Suppressor macrophage treated with lipopolysaccharide for 1 hour (primary cell): ENCODE results near the gene TSTD1.

ENCODE experiments used
- DNase-seq, 3 donors: peaks; one replicate each; pipeline ENCODE4 v3.0.0-alpha.2; 2020 to 2022

Gene TSTD1, protein sequence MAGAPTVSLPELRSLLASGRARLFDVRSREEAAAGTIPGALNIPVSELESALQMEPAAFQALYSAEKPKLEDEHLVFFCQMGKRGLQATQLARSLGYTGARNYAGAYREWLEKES

DNA sequence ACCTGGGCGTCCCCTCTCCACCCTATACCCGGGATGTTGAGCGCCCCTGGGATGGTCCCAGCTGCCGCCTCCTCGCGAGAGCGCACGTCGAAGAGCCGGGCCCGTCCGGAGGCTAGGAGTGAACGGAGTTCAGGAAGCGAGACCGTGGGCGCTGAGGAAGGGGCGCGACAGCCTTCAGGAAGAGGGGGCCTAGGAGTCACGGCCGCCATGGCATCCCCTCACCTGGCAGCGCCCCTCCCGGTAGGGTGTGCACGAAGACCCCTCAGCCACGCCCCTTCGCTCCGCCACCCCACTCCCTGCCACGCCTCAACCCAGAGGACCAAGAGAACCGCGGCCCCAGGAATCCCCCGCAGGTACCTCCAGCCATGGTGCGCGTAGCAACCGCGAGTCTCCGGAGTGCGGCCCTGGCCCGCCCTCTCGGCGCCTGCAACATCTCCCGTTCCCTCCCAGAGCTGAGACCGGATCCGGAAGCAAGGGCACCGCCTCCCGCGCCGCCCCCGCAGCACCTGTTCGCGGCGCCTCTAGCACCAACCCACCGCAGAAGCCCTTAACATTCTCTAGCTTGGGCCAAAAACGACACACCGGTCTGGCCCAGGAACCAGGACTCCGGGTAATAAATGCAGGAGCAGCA, at the start of gene TSTD1:
TSTD1 (minus strand) TSS at position 442 of the 631 bp plus-strand sequence; CDS start at position 367, 75 bp downstream.
- DNase-seq: peak; percentile 37 to 76 (median 52)

DNA sequence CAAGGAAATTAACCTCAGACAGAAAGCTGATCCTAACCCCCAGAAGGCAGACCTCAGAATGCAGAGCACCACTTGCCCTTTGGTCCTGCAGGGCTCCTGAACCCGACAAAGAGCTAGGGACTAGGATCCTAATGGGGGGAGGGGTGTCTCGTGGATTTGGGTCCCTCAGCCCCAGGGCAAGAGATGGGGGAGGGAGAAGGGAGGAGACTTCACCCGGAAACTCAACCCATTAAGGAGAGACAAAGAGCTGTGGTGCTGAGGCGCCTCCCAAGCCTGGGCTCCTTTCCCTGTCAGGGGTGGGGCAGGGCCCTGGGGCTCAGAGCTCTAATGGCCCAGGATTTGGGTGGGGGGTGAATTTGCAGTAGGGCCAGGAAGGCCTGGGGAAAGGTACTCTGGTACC, 47.7 kb upstream of the TSTD1 start:
- DNase-seq: no peak

DNA sequence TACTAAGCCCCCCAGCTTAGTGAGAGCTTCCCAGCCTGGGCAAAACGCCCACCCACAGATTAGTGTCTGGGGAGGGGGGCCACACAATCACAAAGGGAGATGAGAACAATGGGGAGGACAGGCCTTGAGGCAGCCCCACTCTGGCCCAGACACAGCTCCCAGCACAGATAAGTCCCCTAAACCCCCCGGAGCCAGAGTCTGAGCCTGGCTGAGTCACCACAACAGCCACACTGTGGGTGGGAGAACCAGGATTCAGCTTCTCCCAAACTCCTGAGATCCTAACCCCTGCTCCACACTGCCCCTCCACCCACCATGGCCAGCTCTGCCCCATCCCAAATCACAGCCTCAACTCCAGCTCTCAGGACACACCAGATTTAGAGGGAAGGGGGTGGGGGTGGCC, 46.4 kb upstream of the TSTD1 start:
- DNase-seq: peak in 1 of 3 donors; percentile 34

DNA sequence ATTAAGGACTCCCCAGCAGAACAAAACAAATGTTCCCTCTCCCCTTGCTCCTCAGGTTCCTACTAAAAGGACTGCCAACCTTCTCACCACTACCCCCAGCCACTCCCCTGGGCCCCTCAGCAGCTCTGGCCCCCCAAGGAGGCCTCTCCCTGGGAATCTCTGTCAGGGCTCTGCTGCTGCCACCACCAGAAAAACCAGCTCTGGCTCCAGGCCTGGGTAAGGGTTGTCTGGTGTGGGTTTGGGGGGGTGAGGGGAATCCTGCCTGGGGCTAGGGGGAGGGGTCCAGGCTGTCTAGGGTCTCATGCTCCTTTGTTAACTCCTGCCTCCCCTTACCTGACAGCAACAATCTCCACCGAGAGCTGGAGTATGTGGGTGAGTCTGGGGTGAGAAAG, 45.8 kb upstream of the TSTD1 start:
- DNase-seq: no peak

DNA sequence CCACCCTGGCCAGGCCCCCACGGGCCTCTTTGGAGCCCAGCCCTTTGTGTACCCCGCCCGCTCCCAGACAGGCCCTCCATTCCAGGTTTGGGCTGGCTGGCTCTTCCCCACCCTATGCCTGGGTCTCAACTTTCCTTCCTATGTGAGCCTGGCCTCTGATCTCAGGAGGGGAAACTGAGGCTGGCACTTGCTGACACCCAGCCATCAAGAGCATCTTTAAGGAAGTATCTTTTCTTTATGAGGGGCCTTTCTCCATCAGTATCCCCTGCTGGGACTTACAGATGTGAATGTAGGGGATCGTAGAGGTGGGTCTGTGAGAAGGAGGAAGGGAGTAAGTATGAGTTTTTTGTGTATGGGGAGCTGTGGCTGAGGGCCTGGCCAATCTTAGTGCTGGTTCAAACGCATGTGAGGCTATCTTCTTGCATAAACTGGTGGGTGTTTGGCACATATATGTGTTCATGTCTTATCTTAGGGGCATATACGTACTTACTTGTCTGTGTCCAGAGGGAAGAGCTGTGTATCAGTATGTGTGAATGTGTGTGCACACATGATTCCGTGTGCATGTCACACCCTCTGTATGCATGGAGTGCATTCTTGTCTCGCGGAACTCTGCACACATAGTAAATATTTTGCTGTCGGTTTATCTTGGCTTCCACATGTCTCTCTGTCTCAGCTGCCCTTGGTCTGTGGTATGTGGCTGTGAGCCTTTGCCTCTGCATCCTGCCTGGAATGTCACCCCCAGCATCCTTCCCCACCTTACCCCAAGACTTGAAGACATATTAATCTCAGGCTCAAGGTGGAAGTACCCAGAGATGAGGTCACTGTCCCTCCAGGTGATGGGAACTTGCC, 45.2 kb upstream of the TSTD1 start:
- DNase-seq: no peak

DNA sequence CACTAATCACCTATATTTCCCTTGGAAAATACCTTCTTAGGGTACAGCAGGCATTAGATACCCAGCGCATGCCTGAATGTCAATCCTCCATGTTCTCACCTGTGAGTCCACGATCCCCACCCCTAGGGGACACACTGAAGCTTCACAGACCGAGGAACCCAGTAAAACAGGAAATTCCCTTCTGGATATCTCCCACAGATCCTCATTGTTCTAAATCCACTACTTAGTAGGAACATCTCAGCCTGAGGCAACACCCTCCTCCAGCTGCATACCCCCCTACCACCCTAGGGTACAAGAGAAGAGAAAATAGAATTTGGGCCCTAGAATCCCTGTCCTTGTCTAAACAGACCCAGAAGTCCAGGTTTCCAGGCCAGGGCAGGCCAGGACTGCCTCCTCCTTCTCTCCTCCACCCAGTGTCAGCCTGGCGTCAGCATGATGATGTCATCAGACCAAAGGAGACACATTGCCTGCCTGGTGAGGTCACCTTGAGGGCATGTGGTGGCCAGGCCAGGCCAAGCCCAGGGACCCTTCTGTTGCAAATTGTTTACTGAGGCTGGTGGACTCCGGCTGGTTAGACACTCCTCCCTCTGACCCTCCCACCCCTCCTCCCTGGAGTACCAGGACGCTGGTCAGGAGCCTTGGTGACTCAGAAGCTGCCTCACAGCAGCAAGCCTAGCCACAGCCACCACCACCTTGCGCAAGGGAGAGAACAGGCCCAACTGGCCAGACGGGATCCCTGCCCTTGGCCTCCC, 44.4 kb upstream of the TSTD1 start:
- peak; percentile 95 to 96 (median 96) for DNase-seq

DNA sequence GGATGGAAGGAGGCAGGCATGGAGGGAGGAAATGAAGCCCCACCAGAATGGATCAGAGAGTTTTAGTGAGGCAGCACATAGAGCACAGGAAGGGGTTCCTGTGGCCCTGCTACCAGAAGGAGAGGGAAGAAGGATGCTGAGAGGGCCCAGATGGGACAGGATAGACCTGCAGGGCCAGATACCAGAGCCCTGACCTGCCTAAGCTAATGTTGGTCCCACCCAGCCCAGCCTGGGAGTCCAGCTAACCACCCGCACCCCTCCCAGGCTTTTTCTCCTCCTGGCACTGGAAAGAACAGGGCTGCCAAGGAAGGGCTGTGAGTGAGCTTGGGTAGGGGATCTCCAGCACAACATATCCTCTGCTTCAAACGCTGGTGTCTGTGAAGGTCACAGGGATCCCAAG, 43.7 kb upstream of the TSTD1 start:
- DNase-seq: no peak

DNA sequence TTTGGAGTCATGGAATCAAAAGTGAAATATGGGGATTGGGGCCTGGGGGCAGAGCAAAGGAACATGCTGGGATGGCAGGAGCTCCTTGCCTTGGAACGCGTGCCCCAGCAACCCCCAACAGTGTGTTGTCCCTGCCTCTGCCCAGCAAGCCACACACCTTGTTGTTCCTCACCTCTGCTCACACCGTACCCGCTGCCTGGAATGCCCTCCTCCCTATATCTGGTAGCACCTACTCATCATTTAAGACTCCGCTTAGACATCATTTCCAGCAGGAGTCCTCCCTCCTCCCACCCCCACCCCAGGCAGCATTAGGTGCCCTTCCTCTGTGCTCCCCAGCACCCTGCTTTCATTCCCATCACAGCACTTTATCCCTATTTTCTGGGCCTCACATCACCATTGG, 42.8 kb upstream of the TSTD1 start:
- no peak for DNase-seq

DNA sequence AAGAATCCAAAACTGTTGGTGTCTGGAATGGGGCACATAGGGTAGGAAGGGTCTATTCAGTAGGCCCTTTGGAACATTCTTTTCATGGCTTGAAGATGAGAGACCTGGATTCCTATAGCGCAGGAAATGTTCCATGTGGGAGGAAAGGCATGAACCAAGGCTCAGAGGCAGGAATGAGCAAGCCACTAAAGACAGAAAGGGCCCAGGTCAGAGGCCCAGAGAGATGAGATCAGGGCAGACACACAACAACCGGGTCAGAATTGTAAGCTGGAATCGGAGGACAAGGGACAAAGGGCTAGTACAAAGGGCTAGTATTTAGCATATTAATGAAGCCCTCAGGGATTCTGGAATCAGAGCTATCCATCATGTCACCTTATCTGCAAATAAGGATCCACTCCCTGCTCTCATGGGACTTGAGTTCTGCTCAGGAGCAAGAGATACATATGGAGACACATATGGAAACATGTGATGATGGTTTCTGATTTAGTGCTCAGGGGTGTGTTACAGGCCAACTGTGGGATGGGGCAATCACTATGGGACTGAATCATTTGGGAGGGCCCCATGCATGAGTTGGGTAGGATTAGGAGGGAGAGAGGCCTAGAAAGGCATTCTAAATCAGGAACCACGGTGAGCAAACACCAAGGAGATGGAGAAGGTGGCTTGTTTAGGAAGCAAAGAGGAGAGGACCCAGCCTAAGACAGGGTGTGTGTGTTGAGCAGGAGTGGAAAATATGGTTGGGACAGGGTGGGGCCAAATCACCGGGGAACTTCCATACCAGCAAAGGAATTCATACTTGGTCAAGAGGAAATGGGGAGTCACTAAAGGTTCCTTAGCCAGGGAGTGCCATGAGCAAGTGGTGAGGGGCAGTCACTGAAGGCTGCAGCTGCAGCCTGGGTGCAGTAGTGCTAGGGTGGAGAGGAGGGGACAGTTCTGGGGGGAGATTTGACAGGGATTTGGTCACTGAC, 42.0 kb upstream of the TSTD1 start:
- peak; percentile 40 to 57 (median 54) for DNase-seq

DNA sequence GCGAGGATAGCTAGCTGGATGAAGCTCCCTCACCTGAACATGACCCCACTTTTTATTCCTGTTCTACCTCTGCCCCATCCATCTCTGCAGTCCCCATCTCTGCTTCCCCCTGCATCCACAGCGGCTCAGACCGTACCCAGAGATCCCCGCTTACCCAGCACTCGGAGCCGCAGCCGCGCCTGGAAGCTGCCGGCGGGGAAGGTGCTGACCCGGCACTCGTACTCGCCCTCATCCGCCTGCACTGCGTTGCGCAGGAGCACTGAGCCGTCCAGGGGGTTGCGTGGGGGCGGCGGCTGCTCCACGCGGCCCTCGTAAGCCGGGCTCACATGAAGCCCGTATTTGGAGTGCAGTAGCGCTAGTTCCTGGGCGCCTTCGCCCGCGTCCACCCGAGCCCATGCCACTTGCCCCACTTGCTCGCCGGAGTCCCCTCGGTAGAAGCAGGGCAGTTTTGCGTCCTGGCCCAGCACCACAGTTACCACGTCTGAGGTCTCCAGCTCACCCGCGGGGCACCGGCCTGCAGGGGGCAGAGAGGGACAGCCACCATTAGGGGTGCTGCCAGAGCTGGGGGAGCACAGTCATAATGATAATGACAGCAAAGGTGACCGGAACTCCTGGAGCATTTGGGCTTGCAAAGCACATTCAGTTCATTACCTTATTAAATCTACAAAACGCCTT, 40.8 kb upstream of the TSTD1 start:
- DNase-seq: no peak

DNA sequence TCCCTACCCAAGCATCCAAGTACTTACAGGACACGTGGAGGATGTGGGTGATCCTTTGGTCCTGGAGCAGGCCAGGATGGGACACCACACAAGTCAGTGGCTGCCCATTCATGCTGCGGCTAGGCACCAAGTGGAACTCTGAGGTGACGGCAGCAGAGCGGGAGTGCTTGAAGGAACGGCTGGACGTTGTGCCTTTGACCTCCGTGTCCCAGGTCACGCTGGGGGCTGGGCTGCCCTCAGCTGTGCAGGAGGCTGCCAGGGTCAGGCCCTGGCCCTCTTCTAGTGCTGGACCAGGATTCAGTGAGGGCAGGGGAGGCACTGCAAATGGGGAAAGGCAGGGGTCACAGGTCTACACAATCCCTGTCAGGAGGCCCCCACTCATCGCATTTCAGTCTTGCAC, 38.7 kb upstream of the TSTD1 start:
- DNase-seq: no peak

DNA sequence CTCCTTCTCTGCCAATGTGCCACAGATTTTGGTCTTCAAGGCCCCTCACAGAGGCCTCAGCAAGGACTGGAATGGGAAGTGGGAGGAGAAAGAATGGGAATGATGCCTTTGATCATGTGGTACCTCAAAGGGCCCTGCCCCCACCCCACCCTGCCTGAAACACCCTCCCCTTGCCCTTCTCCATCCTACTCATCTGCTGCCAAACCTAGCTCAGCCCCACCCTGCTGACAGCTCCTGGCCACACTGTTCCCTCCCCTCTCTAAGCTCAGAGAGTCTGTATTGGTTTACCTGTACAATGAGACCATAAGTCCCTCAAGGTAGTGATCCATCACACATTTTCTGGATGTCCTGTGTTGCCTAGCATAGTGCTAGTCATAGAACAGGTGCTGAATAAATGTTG, 37.6 kb upstream of the TSTD1 start:
- DNase-seq: no peak

DNA sequence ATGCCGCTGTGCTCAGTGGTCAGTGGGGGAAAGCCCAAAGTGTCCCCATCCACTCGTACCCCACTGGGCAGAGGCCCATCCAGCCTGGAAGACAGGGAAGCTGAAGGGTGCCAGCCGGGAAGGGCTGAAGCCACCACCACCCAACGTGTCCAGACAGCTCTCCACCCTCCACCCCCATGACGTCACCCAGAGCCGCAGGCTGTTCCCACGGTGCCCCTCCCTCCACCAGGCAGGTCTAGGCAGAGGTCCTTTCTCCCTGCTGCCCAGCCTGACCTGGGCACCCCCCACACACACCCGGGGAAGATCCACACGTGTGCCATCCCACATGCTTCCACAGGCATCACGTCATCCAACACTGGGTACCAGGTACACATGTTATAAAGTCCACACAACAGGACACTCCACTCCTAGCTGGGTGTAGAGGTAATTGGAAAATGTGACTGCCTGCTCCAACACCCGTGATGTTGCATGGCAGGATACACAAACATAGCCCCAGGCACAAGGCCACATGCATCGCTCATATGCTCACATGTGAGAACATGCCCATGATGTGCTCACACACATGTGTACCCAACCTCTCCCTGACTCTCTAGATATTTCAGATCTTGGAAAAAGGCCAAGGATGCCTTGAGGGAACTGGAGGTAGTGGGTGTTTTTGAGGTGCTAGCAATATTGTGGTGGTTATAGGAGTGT, 36.1 kb upstream of the TSTD1 start:
- DNase-seq: no peak

DNA sequence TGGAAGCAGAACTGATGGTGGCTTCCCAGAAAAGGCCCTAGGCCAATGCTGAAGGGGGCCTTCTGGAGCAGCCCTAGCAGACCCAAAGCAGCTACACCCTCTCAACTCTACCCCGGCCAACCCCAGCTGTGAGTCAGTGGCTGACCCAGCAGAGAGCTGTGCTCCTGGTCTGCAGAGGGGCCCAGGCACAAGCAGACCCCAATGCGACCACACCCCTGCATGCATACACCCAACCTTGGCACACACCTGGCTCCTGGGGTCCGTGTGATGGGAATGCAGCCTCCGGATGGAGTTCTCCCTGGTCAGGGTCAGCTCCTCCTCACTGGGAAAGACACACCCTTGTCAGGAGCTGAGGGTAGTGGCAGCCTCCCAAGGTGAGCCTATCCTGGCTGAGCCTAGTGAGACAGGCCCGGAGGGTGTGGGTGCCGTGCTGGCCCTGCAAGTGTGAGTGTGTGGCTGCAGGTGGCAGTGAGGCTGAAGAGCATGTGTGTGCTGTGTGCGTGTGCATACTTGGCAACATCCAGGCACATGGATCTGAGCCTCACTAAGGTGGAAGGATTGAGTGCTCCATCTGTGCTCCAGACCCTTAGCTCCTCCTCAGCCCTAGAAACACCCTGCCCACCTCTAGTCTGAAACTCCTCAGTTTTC, 34.8 kb upstream of the TSTD1 start:
- DNase-seq: no peak

DNA sequence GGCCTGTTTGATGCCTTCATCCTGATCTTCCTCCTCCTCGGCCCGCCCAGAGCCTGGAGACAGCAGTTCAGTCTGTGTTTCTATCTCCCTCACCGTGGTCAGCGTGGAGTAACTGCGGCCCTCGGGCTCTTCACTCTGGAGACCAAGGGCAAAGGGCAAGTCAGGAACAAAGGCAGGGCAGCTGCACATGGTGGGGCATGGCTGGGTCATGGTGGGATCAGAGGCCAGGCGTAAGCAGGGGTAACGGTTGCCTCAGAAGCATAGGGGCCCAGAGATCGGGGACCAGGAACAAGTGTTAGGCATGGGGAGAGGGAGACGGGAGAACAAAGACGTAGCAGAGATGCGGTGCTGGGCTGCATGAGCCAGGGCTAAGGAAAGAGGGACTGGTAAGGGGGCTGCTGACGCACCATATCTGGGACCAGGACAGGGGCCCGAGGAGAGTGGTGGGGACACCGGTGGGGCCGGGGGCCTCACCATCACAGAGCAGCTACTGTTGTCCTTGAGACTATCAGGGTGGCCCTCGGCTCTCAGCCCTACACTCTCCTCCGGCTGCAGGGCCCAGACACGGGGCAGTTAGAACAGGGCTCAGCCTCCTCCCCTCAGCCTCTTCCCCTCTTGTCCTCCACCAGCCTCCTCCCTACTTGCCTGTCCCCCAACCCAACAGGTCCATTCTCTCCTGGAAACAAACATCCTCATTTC, 34.1 kb upstream of the TSTD1 start:
- DNase-seq: no peak

DNA sequence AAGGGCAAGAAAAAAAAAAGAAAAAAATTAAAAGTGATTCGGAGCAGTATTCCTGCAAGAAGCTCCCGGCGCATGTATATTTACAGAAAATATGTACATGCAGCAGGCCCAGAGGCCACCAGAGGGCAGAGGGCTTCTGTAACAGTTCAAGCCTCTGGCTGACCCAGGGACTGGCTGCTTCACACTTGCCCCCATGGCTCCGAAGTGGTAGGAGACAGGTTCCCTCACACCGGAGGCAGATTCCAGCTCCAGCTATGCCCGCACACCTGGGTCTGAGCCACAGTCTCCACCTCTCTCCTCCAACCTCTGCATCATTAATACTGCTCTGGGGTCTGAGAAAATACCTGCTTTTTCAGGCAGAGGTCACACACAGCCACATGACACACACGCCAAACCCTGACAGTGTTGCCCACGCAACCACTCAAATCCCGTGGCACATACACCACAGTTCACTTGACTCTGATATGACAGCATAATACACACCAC, 33.2 kb upstream of the TSTD1 start:
- DNase-seq: peak; percentile 84 to 88 (median 86)

DNA sequence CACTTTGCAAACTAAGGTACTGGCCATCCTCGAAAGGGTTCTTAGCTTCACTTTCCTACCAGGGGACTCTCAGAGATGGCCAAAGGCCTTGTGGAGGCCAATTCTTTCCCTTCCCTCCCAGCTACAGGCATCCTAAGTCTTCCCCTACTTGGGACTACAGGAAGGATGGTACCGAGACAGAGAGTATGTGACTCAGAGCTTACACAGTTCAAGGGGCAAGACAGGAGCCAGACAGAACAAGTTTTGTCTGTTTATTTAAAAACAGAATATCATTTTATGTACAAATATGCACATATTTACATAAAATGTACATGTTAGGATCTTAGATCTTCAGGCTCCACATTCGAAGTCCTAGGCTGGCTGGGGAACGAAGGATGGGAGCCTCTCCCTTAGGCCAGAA, 32.0 kb upstream of the TSTD1 start:
- DNase-seq: no peak

DNA sequence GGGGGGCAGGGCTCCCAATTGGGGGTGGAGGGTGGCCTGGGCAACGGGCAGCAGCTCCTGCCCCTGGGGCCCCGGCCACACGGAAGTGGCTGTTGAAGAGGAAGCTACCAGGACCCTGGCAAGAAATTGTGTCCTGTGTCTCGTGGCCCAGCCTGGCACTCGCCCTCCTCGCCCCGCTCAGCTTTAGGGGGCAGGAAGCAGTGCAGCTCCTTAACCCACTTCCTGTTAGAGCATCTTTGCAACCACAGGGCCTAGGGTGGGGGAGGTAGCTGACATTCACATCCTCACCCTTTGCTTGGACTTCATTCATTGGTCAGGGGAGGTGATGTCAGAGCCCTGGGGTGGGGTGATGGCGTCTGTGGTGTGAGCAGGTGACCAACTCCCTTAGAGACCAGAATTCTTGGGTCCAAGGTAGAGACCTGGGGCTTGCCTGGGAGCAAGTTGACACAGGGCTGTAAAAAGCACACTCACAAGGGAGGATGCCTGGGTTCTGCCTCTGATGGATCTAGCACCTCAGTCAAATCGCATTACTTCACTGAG, 31.0 kb upstream of the TSTD1 start, which contains the start of gene ARHGAP30:
ARHGAP30 (minus strand) TSS at position 161 of the 540 bp plus-strand sequence. CDS start 267 bp downstream, outside the sequence.
- peak; percentile 67 to 76 (median 68) for DNase-seq

DNA sequence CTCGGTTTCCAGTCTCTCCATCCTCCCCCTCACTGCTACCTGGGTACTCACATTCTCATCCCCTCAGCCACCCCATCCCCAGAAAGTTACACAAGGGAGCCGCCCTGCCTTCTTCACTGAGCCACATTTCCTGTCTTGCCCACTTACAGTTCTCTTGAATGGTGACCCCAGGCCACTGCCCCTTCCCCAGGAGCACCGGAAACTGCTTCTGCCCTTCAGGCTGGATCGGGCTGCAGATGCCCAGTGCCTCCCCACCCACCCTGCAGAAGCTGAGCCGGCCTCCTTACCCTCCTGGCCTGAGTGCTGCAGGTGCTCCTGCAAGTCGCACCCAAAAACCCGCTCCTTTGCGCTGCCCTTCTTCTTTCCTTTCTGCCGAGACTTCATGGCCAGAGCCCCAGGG, 30.5 kb upstream of the TSTD1 start:
- no peak for DNase-seq
